ENCODE results near the gene SDF2.
A peak's percentile ranks its signal among the peaks of the same experiment; 100 is the strongest.

The SDF2 gene, protein sequence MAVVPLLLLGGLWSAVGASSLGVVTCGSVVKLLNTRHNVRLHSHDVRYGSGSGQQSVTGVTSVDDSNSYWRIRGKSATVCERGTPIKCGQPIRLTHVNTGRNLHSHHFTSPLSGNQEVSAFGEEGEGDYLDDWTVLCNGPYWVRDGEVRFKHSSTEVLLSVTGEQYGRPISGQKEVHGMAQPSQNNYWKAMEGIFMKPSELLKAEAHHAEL

DNA sequence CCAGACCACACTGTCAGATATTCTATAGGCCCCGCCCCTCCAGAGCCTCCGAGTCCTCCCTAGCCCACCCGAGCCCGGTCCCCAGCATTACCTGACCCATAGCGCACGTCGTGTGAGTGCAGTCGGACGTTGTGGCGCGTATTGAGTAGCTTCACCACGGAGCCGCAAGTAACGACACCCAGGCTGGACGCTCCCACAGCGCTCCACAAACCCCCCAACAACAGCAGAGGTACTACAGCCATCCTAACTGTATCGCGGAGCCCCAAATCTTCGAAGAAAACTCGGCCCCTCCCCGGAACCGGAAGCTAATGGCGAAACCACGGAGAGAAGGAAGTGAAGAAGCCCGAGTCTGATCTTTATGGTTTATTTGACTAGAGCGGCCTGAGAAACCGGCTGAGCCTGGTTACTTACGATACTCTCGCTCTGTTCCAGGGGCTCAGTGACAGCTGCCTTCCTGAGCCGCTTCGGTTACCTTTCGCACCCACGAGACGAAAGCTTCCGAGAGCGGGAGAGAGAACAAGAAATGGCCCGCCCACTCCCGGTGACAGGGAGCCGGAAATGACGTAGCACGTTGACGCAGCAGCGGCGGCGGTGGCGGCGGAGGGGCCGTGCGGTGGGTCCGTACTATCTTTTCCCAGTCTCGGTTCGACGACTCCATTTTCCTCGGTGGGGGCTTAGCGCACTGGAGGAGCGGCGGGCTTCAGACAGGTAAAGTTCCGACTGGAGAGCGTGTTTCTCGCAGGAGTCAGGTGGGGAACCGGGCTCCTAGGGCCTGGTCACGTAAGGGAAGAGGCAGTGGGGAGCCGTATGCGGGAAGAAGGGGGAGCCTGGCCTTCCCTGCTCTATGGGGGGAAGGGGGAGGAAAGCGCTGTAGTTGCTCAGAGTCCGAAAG is at the start of gene SDF2, which contains the start of gene SUPT6H:
SDF2 (minus strand) TSS at position 272 of the 892 bp plus-strand sequence; CDS start at position 242, 30 bp downstream.
SUPT6H (plus strand) TSS at position 571 of the 892 bp plus-strand sequence. CDS start 11,197 bp downstream, outside the sequence.
- peak; percentile 86 to 92 for DNase-seq (ENCODE audit: extremely low read depth in 1 of 2, low read depth in 1 of 2)

DNA sequence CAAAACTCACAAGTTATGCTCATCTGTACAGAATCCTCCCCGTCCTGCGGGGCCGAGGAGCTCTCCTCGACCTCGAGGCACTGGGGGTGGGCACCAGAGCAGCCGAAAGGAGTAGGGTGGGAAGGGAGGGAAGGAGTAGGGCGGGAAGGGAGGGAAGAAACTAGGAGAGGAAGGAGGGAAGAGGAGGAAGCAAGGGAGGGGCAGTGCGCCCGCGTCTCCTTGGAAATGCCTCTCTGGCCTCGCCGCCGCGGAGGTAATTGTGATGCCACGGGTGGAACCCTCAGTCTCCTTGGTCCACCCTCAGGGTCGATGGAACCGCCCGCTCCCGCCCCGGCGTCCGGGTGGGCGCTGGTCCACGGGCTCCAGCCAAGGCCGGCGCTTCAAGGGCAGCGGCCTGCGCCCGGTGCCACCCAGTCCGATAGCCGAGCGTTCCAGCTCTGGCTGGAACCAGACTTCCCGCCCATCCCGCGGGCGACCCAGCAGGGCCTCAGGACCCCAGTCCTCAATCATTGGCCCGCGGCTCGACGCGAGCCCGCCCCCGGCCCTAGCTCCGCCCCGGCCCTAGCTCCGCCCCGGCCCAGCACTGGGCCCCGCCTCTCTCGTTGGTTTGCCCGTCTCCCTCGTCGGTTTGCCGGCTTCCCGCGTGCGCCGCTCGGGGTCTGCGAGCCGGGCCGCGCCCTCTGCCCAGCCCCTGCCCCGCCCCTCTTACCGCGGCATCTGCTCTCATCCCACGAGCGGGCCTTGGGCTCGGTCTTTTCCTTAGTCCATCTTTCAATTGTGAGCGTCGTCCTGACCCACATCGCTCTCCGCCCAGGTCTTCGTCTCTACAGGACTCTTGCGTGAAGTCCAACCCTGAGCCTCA is 49.4 kb upstream of the SDF2 start:
- DNase-seq (ENCODE audit: extremely low read depth in 1 of 2, low read depth in 1 of 2), result peak; percentile 78 to 79

GRCh38 chr17:28707339-28707720 is 45.6 kb upstream of the SDF2 start:
- no peak for DNase-seq (ENCODE audit: extremely low read depth in 1 of 2, low read depth in 1 of 2)

DNA sequence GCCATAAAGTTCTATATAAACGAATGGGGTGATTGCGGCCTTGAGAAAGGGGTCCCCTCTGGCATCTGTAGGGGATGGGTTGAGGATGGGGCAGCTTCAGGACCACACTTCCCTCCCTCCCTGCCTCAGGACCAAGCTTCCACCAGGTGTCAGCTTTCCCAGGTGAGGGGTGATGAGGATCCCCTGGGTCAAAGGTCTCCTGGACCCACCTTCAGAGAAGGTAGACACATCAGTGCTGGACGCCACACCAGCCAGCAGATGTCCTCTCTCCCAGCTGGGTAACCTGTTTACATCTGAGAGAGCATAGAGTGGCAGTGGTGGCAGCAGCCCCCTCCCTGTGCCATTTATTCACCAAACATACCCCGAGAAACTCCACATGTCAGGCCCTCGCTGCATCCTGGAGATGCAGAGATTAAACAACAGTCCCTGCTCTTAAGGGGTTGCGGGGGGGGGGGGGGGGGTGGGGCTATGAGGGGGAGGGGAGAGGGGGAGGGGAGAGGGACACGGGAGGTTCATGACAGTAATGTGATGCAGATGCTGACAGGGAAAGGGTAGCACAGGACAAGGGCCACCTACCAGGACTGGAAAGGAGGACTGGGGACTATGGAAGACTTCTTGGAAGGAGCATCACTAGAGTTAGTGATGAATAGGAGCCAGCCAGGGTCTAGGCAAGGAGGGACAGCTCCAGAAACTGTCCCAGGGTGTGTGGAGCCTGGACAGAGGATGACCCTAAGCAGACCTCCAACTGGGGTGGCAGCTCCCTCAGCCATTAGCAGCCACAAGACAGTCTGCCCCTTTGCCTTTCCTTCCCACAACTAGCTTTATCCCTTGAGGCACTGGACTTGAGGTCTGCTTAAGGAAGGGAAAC is 45.0 kb upstream of the SDF2 start:
- DNase-seq (ENCODE audit: extremely low read depth in 1 of 2, low read depth in 1 of 2), result no peak

DNA sequence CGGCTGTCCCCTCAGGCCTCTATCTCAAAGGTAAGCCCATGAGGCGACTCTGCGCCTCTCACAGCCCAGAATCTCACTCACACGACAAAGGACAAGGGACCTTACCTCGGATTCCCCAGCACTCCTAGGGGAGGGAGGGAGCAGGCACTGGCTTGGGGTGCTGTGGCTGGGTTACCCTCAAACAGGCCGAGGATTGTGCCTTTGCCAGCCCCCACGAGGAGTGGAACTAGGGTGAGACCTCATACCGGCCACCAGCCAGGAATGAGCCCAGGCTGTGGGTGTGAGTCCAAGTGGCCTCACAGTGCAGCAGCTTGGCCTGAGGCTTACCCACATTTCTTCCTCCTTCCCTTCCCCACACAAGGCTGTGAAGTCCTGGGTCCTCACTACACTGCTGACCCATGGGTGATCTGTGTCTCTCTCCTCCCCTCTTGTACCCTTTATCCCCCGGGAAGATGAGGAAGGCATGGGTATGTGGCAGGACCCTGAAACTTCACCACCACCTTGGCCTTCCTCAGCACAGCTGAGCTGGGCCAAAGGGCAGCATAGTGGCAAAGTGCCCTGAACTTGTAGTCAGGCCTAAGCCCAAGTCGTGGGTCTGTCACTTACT is 44.1 kb upstream of the SDF2 start:
- no peak for DNase-seq (ENCODE audit: extremely low read depth in 1 of 2, low read depth in 1 of 2)

GRCh38 chr17:28705074-28705659 is 43.5 kb upstream of the SDF2 start:
- no peak for DNase-seq (ENCODE audit: extremely low read depth in 1 of 2, low read depth in 1 of 2)

- DNase-seq (ENCODE audit: extremely low read depth in 1 of 2, low read depth in 1 of 2), result no peak
Measured at GRCh38 chr17:28704219-28704858, 42.6 kb upstream of the SDF2 start.

GRCh38 chr17:28703552-28704218 is 42.0 kb upstream of the SDF2 start:
- no peak for DNase-seq (ENCODE audit: extremely low read depth in 1 of 2, low read depth in 1 of 2)

- DNase-seq (ENCODE audit: extremely low read depth in 1 of 2, low read depth in 1 of 2), result no peak
Measured at GRCh38 chr17:28702752-28703150, 41.0 kb upstream of the SDF2 start.

GRCh38 chr17:28702026-28702751 is 40.5 kb upstream of the SDF2 start:
- no peak for DNase-seq (ENCODE audit: extremely low read depth in 1 of 2, low read depth in 1 of 2)

GRCh38 chr17:28700830-28701492 is 39.3 kb upstream of the SDF2 start:
- no peak for DNase-seq (ENCODE audit: extremely low read depth in 1 of 2, low read depth in 1 of 2)

GRCh38 chr17:28700278-28700677 is 38.6 kb upstream of the SDF2 start:
- no peak for DNase-seq (ENCODE audit: extremely low read depth in 1 of 2, low read depth in 1 of 2)

DNA sequence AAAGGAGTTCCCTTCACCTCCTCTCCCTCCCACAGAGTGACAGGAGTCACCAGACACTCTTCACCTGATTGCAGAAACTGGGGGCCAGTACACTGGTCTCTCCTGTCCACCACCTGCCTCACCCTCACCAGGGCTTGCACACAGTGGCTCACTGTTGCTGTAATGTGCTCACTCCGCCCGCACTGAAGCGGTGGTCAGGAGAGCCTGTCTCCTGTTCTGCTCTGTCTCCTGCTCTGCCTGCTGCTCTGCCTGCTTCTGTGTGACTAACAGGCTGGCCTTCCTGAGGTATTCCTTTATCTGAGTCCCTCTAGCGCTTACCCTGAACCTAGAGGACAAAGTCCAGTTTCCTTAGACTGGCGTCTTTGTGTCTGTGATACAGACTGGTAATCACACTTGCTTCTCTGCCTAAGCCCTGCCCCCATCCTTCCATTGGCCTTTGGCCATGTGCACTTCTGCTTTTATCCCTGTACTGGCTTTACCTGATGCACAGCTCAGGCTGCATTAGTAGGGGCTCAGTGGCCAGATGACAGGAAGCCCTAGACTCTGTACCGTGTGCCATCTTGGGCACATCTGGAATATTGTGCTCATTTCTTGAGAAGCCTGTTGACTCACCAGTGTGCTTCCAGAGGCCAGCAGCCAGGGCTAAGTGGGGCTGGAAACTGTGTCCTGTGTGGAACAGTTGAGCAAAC is 36.7 kb upstream of the SDF2 start:
- DNase-seq (ENCODE audit: extremely low read depth in 1 of 2, low read depth in 1 of 2), result no peak

DNA sequence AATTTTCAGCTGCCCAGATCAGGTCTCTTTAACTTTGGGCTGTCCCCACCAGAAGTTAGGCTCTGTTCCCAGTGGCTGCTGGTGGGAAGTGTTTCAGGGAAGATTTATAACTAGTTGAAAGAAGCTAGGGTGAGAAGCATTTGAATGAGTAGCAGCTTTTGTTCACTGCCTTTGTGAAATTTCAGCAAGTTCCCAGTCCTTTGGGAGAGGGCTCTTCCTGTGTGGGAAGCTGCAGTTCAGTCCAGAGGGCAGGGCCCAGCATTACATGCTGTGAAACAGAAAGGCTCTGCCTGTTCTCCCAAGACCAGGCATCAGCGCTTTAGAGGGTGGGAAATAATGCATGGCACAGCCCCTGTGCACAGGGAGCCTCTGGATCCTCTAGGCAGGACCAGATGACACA is 32.2 kb upstream of the SDF2 start:
- DNase-seq (ENCODE audit: extremely low read depth in 1 of 2, low read depth in 1 of 2), result no peak

GRCh38 chr17:28689011-28689410 is 27.3 kb upstream of the SDF2 start:
- DNase-seq (ENCODE audit: extremely low read depth in 1 of 2, low read depth in 1 of 2), result no peak

GRCh38 chr17:28688481-28688880 is 26.8 kb upstream of the SDF2 start:
- DNase-seq (ENCODE audit: extremely low read depth in 1 of 2, low read depth in 1 of 2), result no peak

DNA sequence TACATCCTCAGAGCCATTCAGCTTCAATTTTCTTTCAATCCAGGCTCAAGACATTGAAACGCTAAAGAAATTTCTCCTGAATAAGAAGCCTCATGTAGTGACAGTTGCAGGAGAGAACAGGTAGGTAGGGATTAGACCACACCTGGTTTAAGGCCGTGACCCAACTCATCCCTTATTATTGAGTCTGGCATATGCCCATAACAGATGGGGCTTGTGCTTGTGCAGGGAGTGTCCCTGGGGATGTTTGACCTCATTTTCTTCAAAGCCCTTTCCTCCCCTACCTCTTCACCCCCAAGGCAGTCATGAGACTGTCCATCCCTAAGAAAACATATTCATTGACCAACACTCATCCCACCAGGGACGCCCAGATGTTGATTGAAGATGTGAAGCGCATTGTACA is 24.6 kb upstream of the SDF2 start:
- no peak for DNase-seq (ENCODE audit: extremely low read depth in 1 of 2, low read depth in 1 of 2)
